Activated naive CD8-positive, alpha-beta T cell treated with anti-CD3 and anti-CD28 coated beads, Interleukin-2, amount 10 ng/mL, durations not matched to agents 7 days and 5 days (primary cell): ENCODE measurements around the gene PTPRM. TPM values are rescaled to one million over a fixed set of nuclear protein-coding genes. Genes with fewer than 3 reads are reported as not detected.

Experiments used
- ATAC-seq: fragments of 150-1000 bp; cut with Tn5 transposase; one replicate; pipeline ENCODE4 v1.10.0; 2021; ENCODE audit warnings: low read depth, moderate library complexity
- POLR2A ChIA-PET: fragments of 350-600 bp; sonication (Branson Sonifier 250); formaldehyde crosslinking; loops from one replicate; lab custom pipeline; 2021; ENCODE audit warnings: antibody characterized with exemption; lab: Charles Lee
- DNase-seq: peaks from one replicate; pipeline ENCODE4 v3.0.0; 2021
- H3K27ac Mint-ChIP-seq: one replicate; pipeline ENCODE4 v1.8.0; 2022; ENCODE audit warnings: mild to moderate bottlenecking, mixed read lengths
- H3K27me3 Mint-ChIP-seq: one replicate; pipeline ENCODE4 v1.8.0; 2022; ENCODE audit warnings: mild to moderate bottlenecking, moderate library complexity, mixed read lengths
- H3K36me3 Mint-ChIP-seq: one replicate; pipeline ENCODE4 v1.8.0; 2021; ENCODE audit warnings: mild to moderate bottlenecking, mixed read lengths
- H3K4me1 Mint-ChIP-seq: one replicate; pipeline ENCODE4 v1.8.0; 2021; ENCODE audit warnings: mixed read lengths
- H3K4me3 Mint-ChIP-seq: one replicate; pipeline ENCODE4 v1.8.0; 2022; ENCODE audit warnings: mild to moderate bottlenecking, moderate library complexity, mixed read lengths
- H3K9me3 Mint-ChIP-seq: one replicate; pipeline ENCODE4 v1.8.0; 2021; ENCODE audit warnings: mixed read lengths
- total RNA-seq, 2 experiments: library from RNA; stranded (reverse); gene quantifications; one replicate each; pipeline ENCODE4 v1.2.3, GENCODE V29; 2021

PTPRM gene
- total RNA-seq, 2 experiments from 2014 or later = 6.5 to 6.6 TPM

GRCh38 chr18:7746106-7746505 is 179.0 kb downstream of the PTPRM start:
- POLR2A ChIA-PET = no interaction called here
- Mint-ChIP-seq H3K4me1 (no peaks in the 10 kb centered on the region), H3K4me3 (no peak overlapping the region), H3K36me3 (no peaks in the 10 kb centered on the region), H3K27me3 (no peaks in the 10 kb centered on the region), H3K27ac (no peak overlapping the region), H3K9me3 (peaks cover 5% of the 10 kb centered on the region)
- DNase-seq = no peak
- ATAC-seq = no peak

DNA sequence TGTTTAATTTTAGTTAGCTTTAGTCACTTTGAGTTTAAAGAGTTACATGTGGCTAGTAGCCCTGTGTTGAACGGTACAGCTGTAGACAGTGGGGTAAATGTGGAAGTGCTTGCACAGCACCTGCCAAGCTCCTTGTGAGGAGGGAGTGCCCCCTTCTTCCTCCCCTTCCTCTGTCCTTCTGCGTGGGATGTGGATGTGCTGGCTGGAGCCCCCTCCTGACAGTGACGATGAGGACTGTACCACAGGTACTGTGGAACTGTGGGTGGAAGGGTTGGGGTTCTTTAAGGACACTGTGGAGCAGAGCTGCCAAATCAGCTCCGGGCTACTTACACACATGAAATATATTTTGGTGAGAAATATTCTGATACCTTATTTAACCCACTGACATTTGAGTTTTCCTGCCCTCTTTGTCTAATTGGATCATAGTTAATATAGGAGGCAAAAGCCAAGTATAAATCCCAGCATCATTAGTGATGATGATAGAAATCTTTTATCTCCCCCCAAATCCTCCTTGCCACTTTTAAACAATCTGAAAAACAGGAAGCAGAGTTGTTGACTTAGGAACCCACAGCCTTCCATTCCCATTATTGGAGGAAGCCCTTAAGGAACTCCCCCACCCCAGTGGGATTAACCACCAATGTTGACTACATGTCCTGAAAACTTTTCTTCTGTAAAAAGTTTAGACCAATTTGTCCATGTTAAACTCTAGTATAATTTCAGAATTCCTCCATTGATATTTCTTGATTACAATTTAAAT is 181.3 kb downstream of the PTPRM start:
- DNase-seq (no peak), ATAC-seq (no peak)
- Mint-ChIP-seq H3K4me1 (no peaks in the 10 kb centered on the region), H3K9me3 (peaks cover 5% of the 10 kb centered on the region), H3K36me3 (no peaks in the 10 kb centered on the region), H3K4me3 (no peak overlapping the region), H3K27me3 (no peaks in the 10 kb centered on the region), H3K27ac (no peak overlapping the region)
- POLR2A ChIA-PET = no interaction called here

DNA sequence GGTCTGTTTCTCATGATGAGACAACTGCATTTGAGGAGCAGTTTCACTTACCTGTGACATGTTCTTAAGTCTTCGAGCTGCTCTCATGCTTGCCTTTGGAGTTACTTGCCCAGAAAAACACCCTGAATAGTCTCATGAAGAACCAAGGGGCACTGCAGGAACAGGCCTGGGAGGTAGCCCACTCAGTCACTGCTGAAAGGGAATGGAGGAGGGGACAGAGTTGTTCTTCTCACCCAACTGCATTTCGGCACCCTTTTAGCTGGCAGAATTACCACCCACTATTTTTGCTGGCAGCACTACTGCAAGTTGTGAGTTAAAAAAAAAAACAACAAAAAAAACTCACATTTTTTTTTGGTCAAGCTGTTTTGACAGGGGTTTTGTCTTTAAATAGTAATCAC is 181.9 kb downstream of the PTPRM start:
- no peaks in the 10 kb centered on the region for H3K4me1 Mint-ChIP-seq
- no peak overlapping the region for H3K4me3 Mint-ChIP-seq
- H3K27me3 Mint-ChIP-seq = no peaks in the 10 kb centered on the region
- no peak overlapping the region for H3K27ac Mint-ChIP-seq
- DNase-seq = no peak
- no peaks in the 10 kb centered on the region for H3K36me3 Mint-ChIP-seq
- peaks cover 5% of the 10 kb centered on the region for H3K9me3 Mint-ChIP-seq
- POLR2A ChIA-PET = no interaction called here
- no peak for ATAC-seq

DNA sequence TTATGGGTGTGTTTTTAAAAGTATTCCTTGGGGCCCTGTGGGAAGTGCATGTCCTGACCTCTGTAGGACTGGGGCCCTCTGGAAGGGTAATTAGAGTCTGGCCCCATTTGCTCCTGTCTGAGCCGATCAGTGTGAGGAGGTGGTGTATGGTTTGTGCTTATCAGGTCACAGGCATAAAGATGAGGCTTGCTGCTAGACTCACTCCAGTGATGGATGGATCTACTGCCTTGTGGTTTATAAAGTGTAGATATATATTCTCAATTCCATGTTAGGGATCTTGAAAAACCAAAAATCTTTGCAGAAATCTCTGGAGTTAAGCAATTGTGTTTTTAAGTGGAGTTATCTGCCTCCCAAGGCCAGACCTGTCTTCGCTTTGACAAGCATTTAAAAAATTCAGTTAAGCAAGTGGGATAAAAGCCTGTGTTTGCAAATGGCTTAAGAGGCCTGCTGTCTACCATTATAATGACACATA is 182.4 kb downstream of the PTPRM start:
- Mint-ChIP-seq H3K27me3 (no peaks in the 10 kb centered on the region), H3K4me3 (no peak overlapping the region)
- ATAC-seq = no peak

GRCh38 chr18:7750095-7750663 is 183.1 kb downstream of the PTPRM start:
- H3K4me1 Mint-ChIP-seq = no peaks in the 10 kb centered on the region
- no peak overlapping the region for H3K27ac Mint-ChIP-seq
- no peaks in the 10 kb centered on the region for H3K27me3 Mint-ChIP-seq
- ATAC-seq (no peak), DNase-seq (no peak)
- H3K9me3 Mint-ChIP-seq = peaks cover 5% of the 10 kb centered on the region
- no peak overlapping the region for H3K4me3 Mint-ChIP-seq
- H3K36me3 Mint-ChIP-seq = no peaks in the 10 kb centered on the region
- POLR2A ChIA-PET = no interaction called here

More for the DNA sequence above, 182.4 kb downstream of the PTPRM start:
- DNase-seq = no peak
- Mint-ChIP-seq H3K27ac (no peak overlapping the region), H3K9me3 (peaks cover 5% of the 10 kb centered on the region), H3K4me1 (no peaks in the 10 kb centered on the region), H3K36me3 (no peaks in the 10 kb centered on the region)
- POLR2A ChIA-PET = no interaction called here

DNA sequence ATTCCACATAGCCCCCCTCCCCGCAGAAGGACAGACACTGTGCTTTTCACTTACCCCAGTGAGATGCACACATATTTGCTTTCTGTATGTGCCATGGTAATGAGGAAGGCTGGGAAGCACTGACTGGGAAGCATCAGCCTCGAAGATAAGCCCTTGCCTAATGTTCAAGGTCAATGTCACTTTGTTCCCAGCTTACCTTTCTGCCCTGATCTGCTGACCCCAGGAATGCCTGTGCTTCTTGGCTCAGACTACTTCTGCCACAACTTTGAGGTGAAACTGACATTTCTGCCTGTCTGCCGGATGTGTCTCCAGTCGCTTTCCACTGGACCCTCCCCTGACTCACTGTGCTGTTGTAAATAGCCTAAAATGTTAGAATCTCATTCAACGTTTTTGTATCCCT is 183.8 kb downstream of the PTPRM start:
- no peak for ATAC-seq
- POLR2A ChIA-PET = no interaction called here
- H3K36me3 Mint-ChIP-seq = no peaks in the 10 kb centered on the region
- DNase-seq = no peak
- H3K27me3 Mint-ChIP-seq = no peaks in the 10 kb centered on the region
- no peaks in the 10 kb centered on the region for H3K4me1 Mint-ChIP-seq
- peaks cover under 1% of the 10 kb centered on the region for H3K9me3 Mint-ChIP-seq
- no peak overlapping the region for H3K27ac Mint-ChIP-seq
- no peak overlapping the region for H3K4me3 Mint-ChIP-seq

GRCh38 chr18:7754258-7754657 is 187.1 kb downstream of the PTPRM start:
- POLR2A ChIA-PET = no interaction called here
- Mint-ChIP-seq H3K4me1 (no peaks in the 10 kb centered on the region), H3K27ac (no peak overlapping the region), H3K27me3 (no peaks in the 10 kb centered on the region), H3K9me3 (no peaks in the 10 kb centered on the region), H3K36me3 (no peaks in the 10 kb centered on the region), H3K4me3 (no peak overlapping the region)
- no peak for ATAC-seq
- DNase-seq = no peak

DNA sequence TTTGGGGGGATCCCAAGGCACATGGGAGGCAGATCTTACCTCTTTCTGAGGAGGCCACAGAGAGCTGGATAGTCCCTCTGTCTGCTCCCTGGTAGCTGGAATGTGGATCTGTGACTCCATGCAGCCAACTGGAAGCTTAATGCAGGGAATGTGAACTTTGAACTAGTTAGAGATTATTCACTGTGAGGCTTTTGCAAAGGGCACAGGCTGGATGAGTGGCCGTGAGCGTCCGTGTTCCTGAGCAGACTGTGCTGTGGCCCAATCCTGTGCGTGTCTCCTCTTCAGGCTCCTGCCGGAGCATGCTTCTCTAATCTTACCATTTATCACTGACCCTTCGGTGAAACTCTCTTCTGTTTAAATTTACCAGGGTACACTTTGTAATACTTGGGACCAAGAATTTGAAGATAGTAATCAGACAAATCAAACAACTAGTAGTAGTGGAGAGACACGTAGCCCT is 187.6 kb downstream of the PTPRM start:
- DNase-seq = no peak
- no peak overlapping the region for H3K27ac Mint-ChIP-seq
- no peaks in the 10 kb centered on the region for H3K4me1 Mint-ChIP-seq
- POLR2A ChIA-PET = no interaction called here
- no peak for ATAC-seq
- H3K27me3 Mint-ChIP-seq = no peaks in the 10 kb centered on the region
- H3K36me3 Mint-ChIP-seq = no peaks in the 10 kb centered on the region
- H3K9me3 Mint-ChIP-seq = no peaks in the 10 kb centered on the region
- H3K4me3 Mint-ChIP-seq = no peak overlapping the region

GRCh38 chr18:7755753-7756475 is 188.8 kb downstream of the PTPRM start:
- POLR2A ChIA-PET = no interaction called here
- DNase-seq = no peak
- H3K27ac Mint-ChIP-seq = no peak overlapping the region
- H3K4me3 Mint-ChIP-seq = no peak overlapping the region
- no peaks in the 10 kb centered on the region for H3K27me3 Mint-ChIP-seq
- ATAC-seq = no peak
- no peaks in the 10 kb centered on the region for H3K4me1 Mint-ChIP-seq
- H3K36me3 Mint-ChIP-seq = no peaks in the 10 kb centered on the region
- H3K9me3 Mint-ChIP-seq = no peaks in the 10 kb centered on the region

- ATAC-seq = no peak
- Mint-ChIP-seq H3K36me3 (no peaks in the 10 kb centered on the region), H3K4me1 (no peaks in the 10 kb centered on the region), H3K9me3 (no peaks in the 10 kb centered on the region), H3K27me3 (no peaks in the 10 kb centered on the region), H3K4me3 (no peak overlapping the region), H3K27ac (no peak overlapping the region)
- DNase-seq = no peak
- POLR2A ChIA-PET = no interaction called here
These were observed 190.1 kb downstream of the PTPRM start for GRCh38 chr18:7757175-7757574.

DNA sequence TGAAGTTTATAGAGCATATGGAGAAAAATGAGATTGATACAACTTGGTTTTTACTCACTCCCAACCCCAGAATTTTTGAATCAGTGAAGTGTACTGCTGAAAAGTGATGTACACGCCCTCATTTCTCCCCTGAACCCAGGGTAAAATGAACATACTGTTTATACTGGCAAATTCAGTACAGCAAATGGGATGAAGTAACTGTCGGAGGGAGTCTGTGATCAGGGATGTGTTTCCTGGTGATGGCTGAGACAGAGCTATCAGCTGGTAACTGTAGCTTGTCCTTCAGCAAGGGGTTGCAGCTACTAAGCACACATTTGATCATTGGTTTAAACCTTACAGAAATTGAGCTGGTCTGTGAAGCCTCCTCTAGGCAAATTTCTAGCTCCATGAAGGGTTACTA is 191.6 kb downstream of the PTPRM start:
- no peaks in the 10 kb centered on the region for H3K36me3 Mint-ChIP-seq
- no peak overlapping the region for H3K27ac Mint-ChIP-seq
- no peak for DNase-seq
- H3K4me1 Mint-ChIP-seq = no peaks in the 10 kb centered on the region
- no peaks in the 10 kb centered on the region for H3K9me3 Mint-ChIP-seq
- no peak overlapping the region for H3K4me3 Mint-ChIP-seq
- H3K27me3 Mint-ChIP-seq = no peaks in the 10 kb centered on the region
- ATAC-seq = no peak
- POLR2A ChIA-PET = no interaction called here

DNA sequence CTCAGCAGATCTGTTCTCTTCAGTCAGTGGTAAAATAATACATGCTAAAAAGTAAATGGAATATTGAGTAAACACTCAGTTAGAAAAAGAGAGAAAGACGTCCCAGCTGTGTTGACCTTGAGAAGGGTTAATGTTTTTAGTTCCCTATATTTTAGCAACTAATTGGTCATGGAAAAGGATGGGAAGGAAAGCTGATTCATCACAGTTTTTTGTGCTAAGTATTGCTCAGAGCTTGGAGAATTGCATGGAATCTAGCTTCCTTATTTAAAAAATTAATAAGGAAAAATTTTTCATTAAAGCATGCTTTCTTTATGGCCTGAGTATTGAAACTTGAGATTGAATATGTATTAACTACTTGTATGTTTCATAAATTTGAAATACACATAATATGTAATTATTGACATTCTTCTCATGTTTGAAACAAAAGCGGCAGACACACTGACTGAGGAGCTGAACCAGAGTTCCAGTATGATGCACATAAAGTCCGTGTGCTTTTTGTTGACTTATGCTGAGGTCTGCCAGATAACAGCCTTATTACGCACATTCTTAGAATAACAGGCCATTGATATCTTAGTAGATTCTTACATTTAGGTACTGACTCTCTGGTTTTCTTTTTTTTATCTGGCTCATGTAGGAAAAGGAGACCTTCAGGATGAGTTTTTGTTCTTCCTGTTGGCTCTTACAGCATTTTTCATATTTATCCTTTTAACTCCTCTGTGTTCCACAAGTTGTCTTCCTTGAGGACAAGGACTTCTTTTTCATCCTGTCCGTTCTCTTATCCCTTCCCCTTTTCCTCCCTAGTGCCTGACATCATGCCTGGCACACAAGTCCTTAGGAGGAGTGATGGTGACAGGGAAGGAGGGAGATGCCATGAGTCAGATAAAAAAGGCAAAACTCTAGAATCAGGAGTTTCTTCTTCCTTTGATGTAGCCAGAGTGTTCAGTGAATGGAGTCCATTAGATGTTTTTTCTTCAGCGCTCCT is 194.1 kb downstream of the PTPRM start:
- no peak for ATAC-seq

DNA sequence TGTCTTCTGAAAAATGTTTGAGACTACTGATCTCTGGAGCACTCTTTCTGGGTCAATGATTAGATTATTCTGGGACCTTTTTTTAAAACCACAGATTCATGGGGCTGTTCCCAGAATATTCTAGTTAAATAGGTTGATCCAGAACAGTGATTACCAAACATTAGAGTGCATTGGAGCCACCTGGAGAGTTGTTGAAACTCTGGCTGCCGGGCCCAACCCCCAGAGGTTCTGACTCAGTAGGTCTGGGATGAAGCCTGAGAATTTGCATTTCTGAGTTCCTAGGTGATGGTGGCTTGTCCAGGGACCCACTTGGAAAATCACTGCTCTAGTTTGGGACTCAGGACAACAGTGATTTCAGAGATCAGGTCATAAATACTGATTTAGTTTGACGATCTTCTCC is 197.3 kb downstream of the PTPRM start:
- POLR2A ChIA-PET = no interaction called here
- H3K27ac Mint-ChIP-seq = no peak overlapping the region
- H3K4me1 Mint-ChIP-seq = no peaks in the 10 kb centered on the region
- no peaks in the 10 kb centered on the region for H3K27me3 Mint-ChIP-seq
- H3K9me3 Mint-ChIP-seq = no peaks in the 10 kb centered on the region
- DNase-seq = no peak
- no peaks in the 10 kb centered on the region for H3K36me3 Mint-ChIP-seq
- ATAC-seq = no peak
- no peak overlapping the region for H3K4me3 Mint-ChIP-seq

More for the DNA sequence above, 194.1 kb downstream of the PTPRM start:
- POLR2A ChIA-PET = no interaction called here
- Mint-ChIP-seq H3K27ac (no peak overlapping the region), H3K9me3 (no peaks in the 10 kb centered on the region), H3K36me3 (no peaks in the 10 kb centered on the region), H3K27me3 (no peaks in the 10 kb centered on the region), H3K4me1 (no peaks in the 10 kb centered on the region), H3K4me3 (no peak overlapping the region)
- DNase-seq = no peak
